SK-N-SH treated with all-trans-retinoic acid at 6 μM for 48 hours (cell line): Measurements from ENCODE around the gene RPS6KA2.

Experiments
- CSDC2 ChIP-seq: fragments of 250-450 bp; sonication (Bioruptor Pico); IDR thresholded peaks from 2 replicates; pipeline ENCODE4 v1.5.0; 2020; ENCODE audit warnings: mild to moderate bottlenecking, moderate library complexity
- ESRRG ChIP-seq: fragments of 250-450 bp; sonication (Bioruptor Pico); IDR thresholded peaks from 2 replicates; pipeline ENCODE4 v1.6.1; 2021; ENCODE audit warnings: mild to moderate bottlenecking
- PATZ1 ChIP-seq: fragments of 250-450 bp; sonication (Bioruptor Pico); IDR thresholded peaks from 2 replicates; pipeline ENCODE4 v1.8.0; 2020; ENCODE audit warnings: mild to moderate bottlenecking, moderate library complexity, borderline replicate concordance
- PPARA ChIP-seq: fragments of 250-450 bp; sonication (Bioruptor Pico); IDR thresholded peaks from 2 replicates; pipeline ENCODE4 v1.5.0; 2020; ENCODE audit warnings: mild to moderate bottlenecking, borderline replicate concordance
- RARB ChIP-seq: fragments of 250-450 bp; sonication (Bioruptor Pico); IDR thresholded peaks from 2 replicates; pipeline ENCODE4 v1.8.0; 2021; ENCODE audit warnings: mild to moderate bottlenecking, moderate library complexity
- SNAI2 ChIP-seq: fragments of 250-450 bp; sonication (Bioruptor Pico); IDR thresholded peaks from 2 replicates; pipeline ENCODE4 v1.5.0; 2020; ENCODE audit warnings: mild to moderate bottlenecking, moderate library complexity
- TCF4 ChIP-seq: fragments of 250-450 bp; sonication (Bioruptor Pico); IDR thresholded peaks from 2 replicates; pipeline ENCODE4 v1.8.0; 2021; ENCODE audit warnings: mild to moderate bottlenecking, moderate library complexity, borderline replicate concordance
- TOX ChIP-seq: fragments of 250-450 bp; sonication (Bioruptor Pico); IDR thresholded peaks from 2 replicates; pipeline ENCODE4 v1.8.0; 2021; ENCODE audit warnings: mild to moderate bottlenecking, moderate library complexity, borderline replicate concordance
- ZFP30 ChIP-seq: fragments of 450-650 bp; formaldehyde crosslinking; IDR thresholded peaks from 2 replicates; pipeline ENCODE4 v1.5.0; 2022; ENCODE audit warnings: mild to moderate bottlenecking, moderate library complexity
- ZNF70 ChIP-seq: fragments of 450-650 bp; formaldehyde crosslinking; IDR thresholded peaks from 2 replicates; pipeline ENCODE4 v1.5.0; 2020; ENCODE audit warnings: mild to moderate bottlenecking, moderate library complexity
- ZNF8 ChIP-seq: fragments of 450-650 bp; formaldehyde crosslinking; IDR thresholded peaks from 2 replicates; pipeline ENCODE4 v1.5.0; 2020; ENCODE audit warnings: mild to moderate bottlenecking, moderate library complexity
- TF ChIP-seq, protein P1 (sequence below): fragments of 250-450 bp; sonication (Bioruptor Pico); IDR thresholded peaks from 2 replicates; pipeline ENCODE4 v1.8.0; 2021; ENCODE audit warnings: low read depth, mild to moderate bottlenecking, moderate library complexity, borderline replicate concordance
- TF ChIP-seq, protein P2 (sequence below): fragments of 250-450 bp; sonication (Bioruptor Pico); IDR thresholded peaks from 2 replicates; pipeline ENCODE4 v1.5.1; 2020; ENCODE audit warnings: low read depth, mild to moderate bottlenecking, moderate library complexity

- TF ChIP-seq TOX (no peak), ZNF8 (no peak), SNAI2 (CRISPR knock-in tag) (no peak), PPARA (no peak), CSDC2 (CRISPR knock-in tag) (no peak), ZNF70 (no peak), ZFP30 (no peak), PATZ1 (CRISPR knock-in tag) (no peak), RARB (no peak), ESRRG (CRISPR knock-in tag) (no peak), TCF4 (CRISPR knock-in tag) (no peak)
- TF ChIP-seq, protein P1, sequence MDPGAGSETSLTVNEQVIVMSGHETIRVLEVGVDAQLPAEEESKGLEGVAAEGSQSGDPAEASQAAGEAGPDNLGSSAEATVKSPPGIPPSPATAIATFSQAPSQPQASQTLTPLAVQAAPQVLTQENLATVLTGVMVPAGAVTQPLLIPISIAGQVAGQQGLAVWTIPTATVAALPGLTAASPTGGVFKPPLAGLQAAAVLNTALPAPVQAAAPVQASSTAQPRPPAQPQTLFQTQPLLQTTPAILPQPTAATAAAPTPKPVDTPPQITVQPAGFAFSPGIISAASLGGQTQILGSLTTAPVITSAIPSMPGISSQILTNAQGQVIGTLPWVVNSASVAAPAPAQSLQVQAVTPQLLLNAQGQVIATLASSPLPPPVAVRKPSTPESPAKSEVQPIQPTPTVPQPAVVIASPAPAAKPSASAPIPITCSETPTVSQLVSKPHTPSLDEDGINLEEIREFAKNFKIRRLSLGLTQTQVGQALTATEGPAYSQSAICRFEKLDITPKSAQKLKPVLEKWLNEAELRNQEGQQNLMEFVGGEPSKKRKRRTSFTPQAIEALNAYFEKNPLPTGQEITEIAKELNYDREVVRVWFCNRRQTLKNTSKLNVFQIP (CRISPR knock-in tag), result no peak
- TF ChIP-seq, protein P2, sequence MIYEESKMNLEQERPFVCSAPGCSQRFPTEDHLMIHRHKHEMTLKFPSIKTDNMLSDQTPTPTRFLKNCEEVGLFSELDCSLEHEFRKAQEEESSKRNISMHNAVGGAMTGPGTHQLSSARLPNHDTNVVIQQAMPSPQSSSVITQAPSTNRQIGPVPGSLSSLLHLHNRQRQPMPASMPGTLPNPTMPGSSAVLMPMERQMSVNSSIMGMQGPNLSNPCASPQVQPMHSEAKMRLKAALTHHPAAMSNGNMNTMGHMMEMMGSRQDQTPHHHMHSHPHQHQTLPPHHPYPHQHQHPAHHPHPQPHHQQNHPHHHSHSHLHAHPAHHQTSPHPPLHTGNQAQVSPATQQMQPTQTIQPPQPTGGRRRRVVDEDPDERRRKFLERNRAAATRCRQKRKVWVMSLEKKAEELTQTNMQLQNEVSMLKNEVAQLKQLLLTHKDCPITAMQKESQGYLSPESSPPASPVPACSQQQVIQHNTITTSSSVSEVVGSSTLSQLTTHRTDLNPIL (CRISPR knock-in tag), result no peak
These were observed 80.4 kb downstream of the RPS6KA2 start for GRCh38 chr6:166546653-166547052.
